OCI-LY7 (cell line): ENCODE data around the gene PSMB5. TPM values are rescaled to one million over a fixed set of nuclear protein-coding genes. Genes with fewer than 3 reads are reported as not detected.

Experiments
- BruUV-seq: library from RNA; stranded (reverse); fragments of 400-500 nt; replicated peaks from 2 replicates; lab custom pipeline; 2021; lab: Mats Ljungman, UMichigan
- CTCF ChIA-PET: fragments of 300-600 bp; sonication (Branson Sonifier 250); formaldehyde crosslinking; loops from one replicate; lab custom pipeline; 2022; ENCODE audit warnings: antibody characterized with exemption; ENCODE audit not compliant: unreplicated experiment; lab: Charles Lee
- POLR2A ChIA-PET: fragments of 300-600 bp; sonication (Branson Sonifier 250); formaldehyde crosslinking; loops from one replicate; lab custom pipeline; 2022; ENCODE audit warnings: antibody characterized with exemption; lab: Charles Lee
- DNase-seq: peaks from one replicate; pipeline ENCODE4 v3.0.0-alpha.2; 2015; ENCODE audit warnings: low spot score
- H2AFZ ChIP-seq: fragments of 200-600 bp; sonication (generic), shearing (Covaris generic); 2 replicates; pipeline ENCODE4 v1.6.1; 2014; ENCODE audit warnings: mild to moderate bottlenecking, antibody characterized with exemption, low read length, moderate library complexity
- H3K27ac ChIP-seq: fragments of 200-600 bp; sonication (generic); 2 replicates; pipeline ENCODE4 v1.5.1; 2014; ENCODE audit warnings: mixed run types, low read depth, mild to moderate bottlenecking, moderate library complexity, low read length, inconsistent platforms; ENCODE audit not compliant: poor library complexity, severe bottlenecking
- H3K36me3 ChIP-seq: fragments of 200-600 bp; sonication (generic); 2 replicates; pipeline ENCODE4 v1.6.1; 2014; ENCODE audit warnings: mild to moderate bottlenecking, antibody characterized with exemption, low read length, moderate library complexity, mixed read lengths; ENCODE audit not compliant: insufficient read depth
- H3K4me1 ChIP-seq: fragments of 200-600 bp; sonication (generic); 2 replicates; pipeline ENCODE4 v1.5.1; 2014; ENCODE audit warnings: mild to moderate bottlenecking, low read length; ENCODE audit not compliant: insufficient read depth, poor library complexity, severe bottlenecking
- H3K4me2 ChIP-seq: fragments of 200-600 bp; sonication (generic); 2 replicates; pipeline ENCODE4 v1.6.1; 2014; ENCODE audit warnings: mild to moderate bottlenecking, low read length
- H3K4me3 ChIP-seq: fragments of 200-600 bp; sonication (generic); 2 replicates; pipeline ENCODE4 v1.5.1; 2014; ENCODE audit warnings: mild to moderate bottlenecking, low read depth, low read length; ENCODE audit not compliant: poor library complexity, severe bottlenecking
- H3K79me2 ChIP-seq: fragments of 200-600 bp; sonication (generic); 2 replicates; pipeline ENCODE4 v1.6.1; 2016; ENCODE audit warnings: low read depth, mild to moderate bottlenecking, low read length, moderate library complexity, mixed read lengths; ENCODE audit not compliant: insufficient read depth
- H3K9me2 ChIP-seq: fragments of 200-600 bp; sonication (generic); 2 replicates; pipeline ENCODE4 v1.6.1; 2016; ENCODE audit warnings: mild to moderate bottlenecking, low read length, mixed read lengths; ENCODE audit not compliant: insufficient read depth
- H3K9me3 ChIP-seq: fragments of 200-600 bp; sonication (generic); 2 replicates; pipeline ENCODE4 v1.6.1; 2014; ENCODE audit warnings: mild to moderate bottlenecking, mixed run types, low read length, mixed read lengths
- H4K20me1 ChIP-seq: fragments of 200-600 bp; sonication (generic); 2 replicates; pipeline ENCODE4 v1.6.1; 2014; ENCODE audit warnings: mild to moderate bottlenecking, antibody characterized with exemption, low read length, moderate library complexity, mixed read lengths; ENCODE audit not compliant: insufficient read depth
- CTCF ChIP-seq: fragments of 200-600 bp; sonication (generic); conservative IDR thresholded peaks from 2 replicates; pipeline ENCODE4 v1.5.1; 2014; ENCODE audit warnings: mild to moderate bottlenecking, antibody characterized with exemption, low read length, moderate library complexity, mixed read lengths
- EZH2phosphoT487 ChIP-seq: fragments of 200-600 bp; sonication (generic); IDR thresholded peaks from 2 replicates; pipeline ENCODE4 v1.6.1; 2018; ENCODE audit warnings: low read depth, borderline replicate concordance, mild to moderate bottlenecking, mixed run types, antibody characterized with exemption, low read length, moderate library complexity, mixed read lengths
- intact Hi-C: fragments of 100-400 bp; cut with micrococcal nuclease; formaldehyde crosslinking; loops from one replicate; pipeline ENCODE4 v1.10.0; 2022; ENCODE audit not compliant: unreplicated experiment
- total RNA-seq, 2 experiments: library from RNA; depleted of rRNA in 1 of 2; stranded (reverse); fragments of >200 nt in 1 of 2; shearing (Covaris generic) in 1 of 2; gene quantifications; 2 replicates each; pipeline ENCODE4 v1.2.3, GENCODE V29; 2014 to 2022

Gene PSMB5
- total RNA-seq, 2 experiments from 2014 or later = 111 to 122 TPM

- H2AFZ ChIP-seq = no peak overlapping the region
- intact Hi-C loops = no loop called here
- ChIA-PET CTCF (no interaction called here), POLR2A (interaction anchor here (1.5 kb wide), 1 partner anchor 9 kb away, joined by 3 read pairs; no protein-coding TSS in a partner anchor)
- H3K9me3 ChIP-seq = no peaks in the 10 kb centered on the region
- no peak overlapping the region for H3K4me2 ChIP-seq
- H3K79me2 ChIP-seq = no peaks in the 10 kb centered on the region
- no TSS peak for BruUV-seq
- H3K27ac ChIP-seq = no peak overlapping the region
- H3K36me3 ChIP-seq = no peaks in the 10 kb centered on the region
- H3K4me3 ChIP-seq = no peak overlapping the region
- H3K4me1 ChIP-seq = no peaks in the 10 kb centered on the region
- no peak for TF ChIP-seq CTCF
- no peak for TF ChIP-seq EZH2phosphoT487
- H3K9me2 ChIP-seq = no peaks in the 10 kb centered on the region
- DNase-seq = no peak
- no peaks in the 10 kb centered on the region for H4K20me1 ChIP-seq
Observed at GRCh38 chr14:23043145-23043544, 8.4 kb upstream of the PSMB5 start.

- ChIA-PET POLR2A (no interaction called here), CTCF (no interaction called here)
- H3K27ac ChIP-seq = no peak within 1 kb of the TSS
- no peak within 1 kb of the TSS for H3K4me2 ChIP-seq
- intact Hi-C loops = no loop called here
- no peaks in the 10 kb centered on the region for H3K9me3 ChIP-seq
- no peak within 1 kb of the TSS for H2AFZ ChIP-seq
- no peaks in the 10 kb centered on the region for H3K9me2 ChIP-seq
- no peak within 1 kb of the TSS for H3K4me3 ChIP-seq
- no peaks in the 10 kb centered on the region for H4K20me1 ChIP-seq
- TF ChIP-seq CTCF = no peak
- no peak for TF ChIP-seq EZH2phosphoT487
- no peak for DNase-seq
- H3K4me1 ChIP-seq = no peaks in the 10 kb centered on the region
- H3K79me2 ChIP-seq = no peaks in the 10 kb centered on the region
- no peaks in the 10 kb centered on the region for H3K36me3 ChIP-seq
- no TSS peak for BruUV-seq
Observed at GRCh38 chr14:23042162-23042965, 7.7 kb upstream of the PSMB5 start, which contains the start of gene PSMB11. TSS of gene PSMB11 (plus strand) at chr14:23042212. CDS start at chr14:23042226, 14 bp downstream.

- H3K4me2 ChIP-seq = no peak overlapping the region
- no peaks in the 10 kb centered on the region for H3K9me3 ChIP-seq
- H2AFZ ChIP-seq = no peak overlapping the region
- intact Hi-C loops = no loop called here
- H4K20me1 ChIP-seq = no peaks in the 10 kb centered on the region
- no peak for DNase-seq
- no peak overlapping the region for H3K4me3 ChIP-seq
- no peaks in the 10 kb centered on the region for H3K4me1 ChIP-seq
- ChIA-PET POLR2A (interaction anchor here (0.7 kb wide), 1 partner anchor 1939 kb away, joined by 4 read pairs; no protein-coding TSS in a partner anchor), CTCF (no interaction called here)
- TF ChIP-seq EZH2phosphoT487 = no peak
- TF ChIP-seq CTCF = no peak
- BruUV-seq = no TSS peak
- no peaks in the 10 kb centered on the region for H3K36me3 ChIP-seq
- no peaks in the 10 kb centered on the region for H3K9me2 ChIP-seq
- H3K79me2 ChIP-seq = no peaks in the 10 kb centered on the region
- H3K27ac ChIP-seq = no peak overlapping the region
Observed at GRCh38 chr14:23041729-23042128, 7.0 kb upstream of the PSMB5 start.
